ENCODE measurements around the gene RASSF5.

RASSF5 gene

GRCh38 chr1:206509612-206510257, 2.4 kb downstream of the RASSF5 start:
- DNase-seq (ENCODE audit: low read depth, low spot score): no peak
- no peak overlapping the region for H3K4me3 ChIP-seq (ENCODE audit: low read length)

- no peak for DNase-seq (ENCODE audit: low read depth, low spot score)
- H3K4me3 ChIP-seq (ENCODE audit: low read length): no peak overlapping the region
Measured at GRCh38 chr1:206510371-206510770, 3.0 kb downstream of the RASSF5 start.

DNA sequence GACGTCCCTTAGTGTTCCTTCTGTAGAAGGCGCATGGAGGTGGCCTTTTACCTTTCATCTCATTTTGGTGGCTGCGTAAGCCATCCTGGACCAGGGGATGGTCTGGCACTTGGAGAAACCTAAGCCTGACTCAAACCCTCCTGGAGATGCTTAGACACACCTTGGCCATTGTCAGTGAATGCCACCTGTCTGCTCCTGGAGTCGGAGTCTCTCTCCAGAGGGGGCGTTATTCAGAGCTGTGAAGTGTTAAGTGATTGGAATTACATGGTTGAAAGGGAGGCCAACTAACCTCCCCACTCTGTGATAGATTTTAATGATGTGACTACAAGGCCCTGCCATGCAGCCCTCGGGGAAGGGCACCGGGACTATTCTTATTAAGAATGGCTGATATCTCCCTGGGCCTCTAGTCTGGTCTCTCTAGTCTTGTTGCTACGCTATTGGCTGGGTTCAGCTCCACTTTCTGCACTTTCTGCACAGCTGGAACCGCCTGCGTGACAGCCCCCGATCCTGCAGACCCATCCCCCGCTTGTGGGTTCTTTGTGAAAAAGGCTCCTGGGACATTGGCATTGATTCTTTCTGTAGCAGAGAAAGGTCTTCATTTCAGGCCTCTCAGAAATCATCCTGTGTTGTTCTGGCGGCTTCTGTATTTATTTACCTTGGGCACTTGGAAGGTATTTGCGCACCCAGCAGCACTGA, 4.2 kb downstream of the RASSF5 start:
- H3K4me3 ChIP-seq (ENCODE audit: low read length): no peak overlapping the region
- DNase-seq (ENCODE audit: low read depth, low spot score): no peak

DNA sequence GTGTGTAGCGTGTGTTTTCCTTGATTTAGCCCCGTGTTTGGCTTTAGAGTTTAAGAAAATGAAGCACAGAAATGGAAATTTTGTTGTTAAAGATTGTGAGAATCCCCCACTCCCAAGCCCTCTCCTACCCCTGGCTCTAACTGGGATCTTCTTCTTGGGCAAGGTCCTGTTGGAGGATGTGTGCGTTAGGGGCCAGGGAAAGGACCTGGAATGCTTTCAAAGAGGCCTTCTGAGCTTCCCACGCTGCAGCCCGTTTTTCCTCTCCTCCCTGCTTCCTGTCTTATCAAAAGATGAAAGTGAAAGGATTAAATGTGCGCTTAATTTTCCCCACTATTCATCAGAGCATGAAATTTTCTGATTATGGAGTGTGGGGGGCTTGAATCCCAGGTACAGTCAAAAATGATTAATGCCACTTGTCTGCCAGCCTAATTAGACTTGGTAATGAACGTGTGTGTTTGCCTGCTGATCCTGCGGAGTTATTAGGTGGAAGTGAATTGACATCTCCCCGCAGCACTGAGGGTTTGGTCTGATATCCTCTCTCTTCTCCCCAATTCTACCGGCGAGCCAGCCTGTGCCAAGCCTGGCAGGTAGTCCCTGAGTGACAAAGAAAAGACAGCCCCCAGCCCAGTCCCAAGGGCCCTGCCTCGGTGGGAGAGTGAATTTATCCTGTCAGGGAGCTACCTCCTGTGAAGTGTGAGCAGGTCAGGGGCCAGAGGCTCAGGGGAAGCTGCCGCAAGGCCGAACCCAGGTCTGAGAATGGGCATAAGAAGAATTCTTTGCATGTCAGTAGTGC, 4.9 kb downstream of the RASSF5 start:
- DNase-seq (ENCODE audit: low read depth, low spot score): no peak
- no peak overlapping the region for H3K4me3 ChIP-seq (ENCODE audit: low read length)

GRCh38 chr1:206512851-206513180, 5.5 kb downstream of the RASSF5 start:
- DNase-seq (ENCODE audit: low read depth, low spot score): no peak
- no peak overlapping the region for H3K4me3 ChIP-seq (ENCODE audit: low read length)

DNA sequence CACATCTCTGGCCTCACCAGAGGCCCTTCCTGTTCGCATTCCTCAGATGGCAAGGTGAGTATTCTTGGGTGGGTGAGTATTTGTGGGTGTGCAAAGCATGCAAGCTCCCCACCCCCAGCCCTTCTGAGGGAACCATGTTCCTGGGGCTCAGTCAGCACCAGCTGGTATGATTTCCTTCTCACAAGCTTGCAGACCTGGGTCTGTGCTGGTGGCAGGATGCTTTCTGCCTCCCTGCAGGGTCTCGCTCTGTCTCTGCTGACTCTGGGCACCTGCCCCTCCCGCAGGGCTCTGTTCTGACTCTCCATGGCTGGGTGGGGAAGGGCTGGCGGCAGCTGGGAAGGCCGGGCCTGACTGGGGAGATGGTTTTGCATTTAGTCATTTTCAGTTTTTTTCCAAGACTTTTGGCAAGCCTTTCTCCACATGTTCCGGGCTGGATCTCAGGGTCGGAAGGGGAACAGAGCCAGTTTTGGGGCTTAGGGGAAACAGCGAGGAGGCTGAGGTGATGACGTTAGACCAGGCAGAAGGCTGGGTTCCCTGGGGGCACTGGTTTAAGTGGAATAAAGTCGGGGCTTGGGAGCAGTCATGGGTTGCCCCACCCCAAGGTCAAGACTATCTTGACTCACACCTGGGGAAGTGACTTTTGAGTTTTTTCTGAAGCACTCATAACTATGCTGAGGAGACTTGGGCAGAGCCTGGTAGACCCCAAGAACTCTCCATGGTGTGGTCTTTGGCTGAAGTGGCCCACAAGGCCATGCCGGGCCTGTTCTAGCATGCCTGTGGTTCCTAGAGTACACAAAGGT, 6.2 kb downstream of the RASSF5 start:
- H3K4me3 ChIP-seq (ENCODE audit: low read length): no peak overlapping the region
- no peak for DNase-seq (ENCODE audit: low read depth, low spot score)

DNA sequence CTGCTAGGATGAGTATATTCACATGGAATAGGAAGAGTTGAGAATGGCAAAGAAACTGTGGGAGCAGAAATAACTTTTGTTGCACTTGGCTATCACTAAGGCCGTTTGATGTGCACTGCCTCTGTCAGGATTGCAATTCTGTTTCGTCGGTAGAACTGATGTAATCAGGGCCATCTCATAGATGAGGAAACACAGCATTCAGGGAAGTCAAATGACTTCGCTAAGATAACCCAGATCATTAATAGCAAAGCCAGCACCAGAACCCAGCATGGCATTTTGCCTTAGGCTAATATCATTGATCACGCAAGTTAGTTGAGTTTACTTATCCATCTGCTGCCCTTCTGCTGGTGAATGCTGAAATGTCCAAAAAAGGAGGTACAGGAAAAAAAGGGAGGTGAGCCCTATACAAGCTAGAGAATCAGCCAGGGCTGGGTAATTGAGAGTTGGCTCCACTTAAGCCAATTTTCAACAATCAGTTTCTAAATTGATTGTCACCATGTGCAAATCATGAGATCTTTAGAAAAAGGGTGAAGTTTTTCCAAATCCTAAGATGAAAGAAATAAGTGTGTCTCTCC, 7.6 kb downstream of the RASSF5 start:
- no peak overlapping the region for H3K4me3 ChIP-seq (ENCODE audit: low read length)
- no peak for DNase-seq (ENCODE audit: low read depth, low spot score)

DNA sequence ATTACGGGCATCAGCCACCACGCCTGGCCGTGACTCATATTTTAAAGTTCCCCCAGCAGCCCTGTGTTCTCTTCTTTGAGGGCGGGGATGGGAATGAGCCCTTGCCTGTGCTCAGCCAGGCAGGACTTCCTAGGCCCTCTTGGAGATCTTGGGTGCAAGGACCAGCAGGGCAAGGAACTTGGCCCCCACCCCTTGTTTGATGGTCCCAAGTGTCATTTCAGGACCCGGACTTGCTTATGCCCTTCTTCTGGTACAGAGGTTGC, 9.3 kb downstream of the RASSF5 start:
- DNase-seq (ENCODE audit: low read depth, low spot score): no peak

DNA sequence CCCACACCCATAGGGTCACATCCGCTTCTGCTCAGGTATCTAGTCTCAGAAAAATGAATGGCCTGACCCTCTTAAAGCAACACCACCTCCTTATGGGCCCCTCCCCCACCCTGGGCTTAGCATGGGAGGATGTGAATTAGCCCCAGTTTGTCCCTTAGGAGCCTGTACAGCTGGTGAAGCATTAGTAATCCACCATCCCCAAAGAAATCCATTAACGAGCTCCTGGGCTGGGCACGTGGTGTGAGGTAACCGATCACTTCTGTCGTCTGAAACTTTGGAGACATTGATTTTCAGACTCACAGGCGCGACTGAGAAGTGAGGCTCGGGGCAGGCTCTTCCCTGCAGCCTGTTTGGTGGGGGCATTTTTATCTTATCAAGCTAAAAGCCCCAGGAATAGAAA, 10.5 kb downstream of the RASSF5 start:
- no peak overlapping the region for H3K4me3 ChIP-seq (ENCODE audit: low read length)
- no peak for DNase-seq (ENCODE audit: low read depth, low spot score)

More for the DNA sequence above, 9.3 kb downstream of the RASSF5 start:
- H3K4me3 ChIP-seq (ENCODE audit: low read length): no peak overlapping the region

GRCh38 chr1:206518206-206518605, 10.9 kb downstream of the RASSF5 start:
- no peak overlapping the region for H3K4me3 ChIP-seq (ENCODE audit: low read length)
- DNase-seq (ENCODE audit: low read depth, low spot score): no peak

GRCh38 chr1:206518743-206519142, 11.4 kb downstream of the RASSF5 start:
- no peak for DNase-seq (ENCODE audit: low read depth, low spot score)
- no peak overlapping the region for H3K4me3 ChIP-seq (ENCODE audit: low read length)

GRCh38 chr1:206521127-206521526, 13.8 kb downstream of the RASSF5 start:
- no peak overlapping the region for H3K4me3 ChIP-seq (ENCODE audit: low read length)
- DNase-seq (ENCODE audit: low read depth, low spot score): no peak

DNA sequence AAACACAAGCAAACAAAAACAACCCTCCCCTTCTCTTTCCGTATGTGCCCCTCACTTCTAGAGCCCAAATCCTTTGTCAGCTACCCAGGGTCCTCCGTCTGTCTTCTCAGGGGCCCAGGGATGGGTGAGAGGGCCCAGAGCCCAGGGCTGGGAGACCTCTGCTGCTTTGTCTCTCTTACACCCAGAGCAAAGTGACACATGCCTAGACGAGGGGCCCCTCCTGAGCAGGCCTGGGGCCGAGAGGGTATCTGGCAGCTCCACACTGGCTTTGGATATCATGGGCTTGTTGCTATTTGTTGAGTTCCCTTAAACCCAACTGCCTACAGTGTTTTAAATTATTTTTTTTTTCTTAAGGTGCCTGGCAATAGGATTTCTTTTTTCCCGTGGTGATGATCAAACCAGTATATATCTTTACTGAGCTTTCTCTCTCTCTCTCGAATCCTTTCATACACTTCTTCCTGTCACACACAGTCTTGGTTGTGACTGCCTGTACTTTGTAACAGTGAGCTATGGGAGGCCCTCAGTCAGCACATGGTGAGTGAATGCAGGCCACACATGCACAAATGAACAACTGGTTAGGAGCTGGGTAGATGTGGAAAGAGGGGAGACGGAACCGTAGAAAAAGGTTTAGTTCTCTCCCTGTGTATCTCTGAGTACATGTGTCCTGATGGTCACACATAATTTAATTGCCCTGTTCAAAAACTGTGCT, 14.5 kb downstream of the RASSF5 start:
- DNase-seq (ENCODE audit: low read depth, low spot score): no peak
- no peak overlapping the region for H3K4me3 ChIP-seq (ENCODE audit: low read length)

GRCh38 chr1:206524739-206525364, 17.5 kb downstream of the RASSF5 start:
- DNase-seq (ENCODE audit: low read depth, low spot score): no peak
- H3K4me3 ChIP-seq (ENCODE audit: low read length): no peak overlapping the region

DNA sequence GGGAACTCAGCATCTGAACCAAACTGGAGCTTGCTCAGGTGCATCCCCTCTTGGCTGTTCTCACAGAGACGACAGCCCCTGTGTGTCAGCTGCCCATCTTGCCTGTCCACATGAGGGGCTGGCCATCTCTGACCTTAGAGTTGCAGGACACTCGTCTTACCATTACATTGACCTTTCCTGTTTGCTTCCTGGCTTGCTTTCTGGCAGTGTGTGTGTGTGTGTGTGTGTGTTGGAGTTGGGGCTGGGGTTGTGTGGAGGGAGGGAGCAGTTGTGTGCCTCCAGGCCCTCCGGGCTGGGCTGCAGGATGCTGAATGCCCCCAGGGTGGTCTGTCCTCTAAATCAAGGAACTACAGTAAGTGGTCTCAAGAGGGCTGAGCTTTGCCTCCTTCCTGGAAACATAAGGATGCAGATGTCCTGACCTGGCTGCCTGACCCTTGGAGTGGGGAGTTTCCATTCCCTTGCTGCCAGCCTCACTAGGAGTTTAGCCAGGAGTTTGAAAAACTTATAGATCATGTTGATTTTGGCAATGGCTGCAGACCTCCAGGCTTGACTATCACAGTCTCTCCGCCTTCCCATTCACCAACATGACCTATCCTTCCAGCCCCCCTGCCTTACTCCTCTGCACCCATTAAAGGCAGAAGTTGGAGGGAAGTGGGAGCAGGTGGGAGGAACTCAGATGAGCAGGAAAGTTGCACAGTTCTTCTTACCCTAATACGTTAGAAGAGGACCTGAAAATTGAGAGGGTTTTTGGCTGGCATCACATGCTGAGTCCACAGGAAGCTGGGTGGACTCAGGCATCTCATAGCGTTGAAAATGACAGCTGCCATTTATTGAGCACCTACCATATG, 19.0 kb downstream of the RASSF5 start:
- no peak overlapping the region for H3K4me3 ChIP-seq (ENCODE audit: low read length)
- no peak for DNase-seq (ENCODE audit: low read depth, low spot score)

- DNase-seq (ENCODE audit: low read depth, low spot score): no peak
- H3K4me3 ChIP-seq (ENCODE audit: low read length): no peak overlapping the region
Measured at GRCh38 chr1:206529425-206529824, 22.1 kb downstream of the RASSF5 start.

- H3K4me3 ChIP-seq (ENCODE audit: low read length): no peak overlapping the region
- DNase-seq (ENCODE audit: low read depth, low spot score): no peak
Measured at GRCh38 chr1:206532368-206532767, 25.0 kb downstream of the RASSF5 start.

GRCh38 chr1:206534552-206534951, 27.2 kb downstream of the RASSF5 start:
- no peak overlapping the region for H3K4me3 ChIP-seq (ENCODE audit: low read length)
- DNase-seq (ENCODE audit: low read depth, low spot score): no peak

Measured in Jurkat, Clone E6-1 (cell line).